AG10803 (cell line): Measurements from ENCODE around the gene AKT1.

Experiments used
- DNase-seq: peaks from one replicate; pipeline ENCODE4 v3.0.0; 2010; ENCODE audit warnings: low read depth
- H3K4me3 ChIP-seq: 2 replicates; pipeline ENCODE4 v1.5.1; 2011; ENCODE audit warnings: mild to moderate bottlenecking, low read length, control low read depth
- CTCF ChIP-seq: conservative IDR thresholded peaks from 2 replicates; pipeline ENCODE4 v1.5.1; 2011; ENCODE audit warnings: mild to moderate bottlenecking, low read length, control low read depth, inconsistent platforms

AKT1 gene

GRCh38 chr14:104782808-104783139, 12.8 kb downstream of the AKT1 start:
- no peak overlapping the region for H3K4me3 ChIP-seq
- TF ChIP-seq CTCF, result no peak

GRCh38 chr14:104782086-104782807, 13.3 kb downstream of the AKT1 start:
- DNase-seq, result no peak
- TF ChIP-seq CTCF, result no peak
- no peak overlapping the region for H3K4me3 ChIP-seq

More at GRCh38 chr14:104782808-104783139, 12.8 kb downstream of the AKT1 start:
- DNase-seq, result no peak

- no peak overlapping the region for H3K4me3 ChIP-seq
- DNase-seq, result no peak
- TF ChIP-seq CTCF, result no peak
Measured at GRCh38 chr14:104781271-104782077, 14.1 kb downstream of the AKT1 start.

- DNase-seq, result no peak
- no peak for TF ChIP-seq CTCF
Measured at GRCh38 chr14:104780513-104781030, 15.0 kb downstream of the AKT1 start.

GRCh38 chr14:104779776-104780512, 15.6 kb downstream of the AKT1 start:
- no peak overlapping the region for H3K4me3 ChIP-seq
- no peak for TF ChIP-seq CTCF
- DNase-seq, result no peak

More at GRCh38 chr14:104780513-104781030, 15.0 kb downstream of the AKT1 start:
- no peak overlapping the region for H3K4me3 ChIP-seq

- TF ChIP-seq CTCF, result no peak
- H3K4me3 ChIP-seq, result no peak overlapping the region
- DNase-seq, result no peak
Measured at GRCh38 chr14:104778694-104779331, 16.7 kb downstream of the AKT1 start.
